Left cardiac atrium (tissue), 4 donors: ENCODE measurements around the gene SOD2. TPM values are rescaled to one million over a fixed set of nuclear protein-coding genes. Genes with fewer than 3 reads are reported as not detected.
"Not testable (repeated sequence)": the region's sequence is repeated elsewhere in the genome, so short reads cannot be mapped to it uniquely, and the experiment has no call there.

Source experiments
- ATAC-seq, 2 donors: fragments of 200-7000 bp; cut with Tn5 transposase; one replicate each; pipeline ENCODE4 v1.9.1; 2020; ENCODE audit warnings: mild to moderate bottlenecking in 2 of 2, moderate library complexity in 2 of 2
- DNase-seq: peaks from one replicate; pipeline ENCODE4 v3.0.0-alpha.2; 2020
- intact Hi-C, 2 donors: fragments of 100-400 bp; cut with DNase I; formaldehyde crosslinking; loops; one replicate each; pipeline versions ENCODE4 v1.14.1 to v1.15.1; 2022 to 2023
- total RNA-seq, 2 donors: library from RNA; stranded (reverse); fragmentation: NEBNext Ultra II Directional; extraction: Animal tissue kit (Norgen Biotek cat#: 25700); gene quantifications; one replicate each; pipeline ENCODE4 v1.2.1, GENCODE V29; 2021
- donor health status: DM: no; HTN: yes; CAD: no.
- donor health status: DM: no; HTN: yes; CAD: no; lungs with severe emphysema.
- donor health status: DM: yes; HTN: yes; CAD: no.
- donor health status: Dilated cardiomyopathy.

The SOD2 gene
- total RNA-seq, 2 donors from 2014 or later = 527 to 576 TPM

DNA sequence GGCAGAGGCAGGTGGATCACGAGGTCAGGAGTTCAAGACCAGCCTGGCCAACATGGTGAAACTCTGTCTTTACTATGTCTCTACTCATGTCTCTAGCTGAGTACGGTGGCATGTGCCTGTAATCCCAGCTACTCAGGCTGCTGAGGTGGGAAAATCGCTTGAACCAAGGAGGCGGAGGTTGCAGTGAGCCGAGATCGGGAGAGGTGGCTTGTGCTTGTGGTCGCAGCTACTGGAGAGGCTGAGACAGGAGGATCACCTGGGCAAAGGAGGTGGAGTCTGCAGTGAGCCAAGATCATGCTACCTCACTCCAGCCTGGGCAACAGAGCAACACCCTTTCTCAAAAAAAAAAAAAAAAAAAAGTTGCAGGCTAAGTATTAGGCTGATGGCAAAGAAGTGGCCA lies 26.2 kb upstream of the SOD2 start:
- ATAC-seq (no peak), DNase-seq (no peak)
- intact Hi-C loops = no loop called here

DNA sequence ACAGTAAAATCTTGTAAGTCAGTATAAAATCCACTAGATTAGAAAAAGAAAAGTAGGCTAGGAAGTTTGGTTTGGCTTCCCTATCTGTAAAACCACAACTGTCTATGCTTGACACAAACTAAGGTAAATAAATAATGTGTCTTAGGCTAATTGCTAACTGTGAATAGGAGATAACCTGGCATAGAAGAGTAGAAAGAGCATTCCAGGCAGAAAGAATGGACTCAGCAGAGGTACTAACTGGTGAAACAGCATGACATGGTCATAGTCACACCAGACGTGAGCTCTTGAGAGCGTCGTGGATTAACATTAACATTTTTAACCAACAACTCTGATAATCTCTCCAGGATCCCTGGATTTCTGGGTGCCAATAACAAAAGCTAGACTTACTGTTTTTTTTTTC lies 25.6 kb upstream of the SOD2 start:
- ATAC-seq (no peak), DNase-seq (no peak)
- intact Hi-C loops = no loop called here

DNA sequence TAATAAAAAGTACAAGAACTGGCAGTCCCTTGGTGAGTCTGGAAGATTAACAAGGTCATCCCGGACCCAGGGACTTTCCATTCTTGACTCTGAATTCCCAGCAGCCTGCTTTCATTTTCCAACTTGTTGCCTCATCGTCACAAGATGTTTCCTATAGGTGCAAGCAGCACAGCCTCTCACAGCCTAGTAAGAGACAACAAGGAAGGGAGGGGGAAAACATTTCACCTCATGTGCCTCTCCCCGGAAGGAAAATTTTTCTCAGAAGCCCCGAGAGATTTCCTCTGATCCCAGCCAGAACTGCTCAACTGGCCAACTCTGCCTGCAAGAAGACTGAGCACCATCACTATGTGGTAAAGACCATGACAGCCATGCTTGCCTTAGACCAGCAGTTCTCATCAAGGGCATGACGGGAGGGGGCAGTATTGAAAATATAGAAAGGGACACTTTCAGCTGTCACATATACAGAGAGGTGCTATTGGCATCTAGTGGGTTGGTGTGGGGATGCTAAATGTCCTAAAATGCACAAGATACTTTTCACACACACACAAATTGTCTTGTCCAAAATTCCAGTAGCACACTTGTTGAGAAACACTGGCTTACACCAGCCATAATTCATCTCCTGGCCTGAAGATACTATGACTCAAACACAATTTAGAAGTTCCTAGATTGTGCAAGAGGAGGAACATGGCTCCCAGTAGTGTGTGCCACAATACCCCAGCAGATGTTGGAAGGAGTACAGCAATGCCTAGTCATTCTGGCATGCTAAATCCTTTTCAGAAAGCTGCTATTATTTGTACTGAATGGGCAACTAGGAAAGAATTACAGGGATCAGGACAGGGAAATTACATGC lies 23.4 kb upstream of the SOD2 start:
- peak; percentile 92 to 97 for ATAC-seq
- no peak for DNase-seq
- intact Hi-C loops = no loop called here

DNA sequence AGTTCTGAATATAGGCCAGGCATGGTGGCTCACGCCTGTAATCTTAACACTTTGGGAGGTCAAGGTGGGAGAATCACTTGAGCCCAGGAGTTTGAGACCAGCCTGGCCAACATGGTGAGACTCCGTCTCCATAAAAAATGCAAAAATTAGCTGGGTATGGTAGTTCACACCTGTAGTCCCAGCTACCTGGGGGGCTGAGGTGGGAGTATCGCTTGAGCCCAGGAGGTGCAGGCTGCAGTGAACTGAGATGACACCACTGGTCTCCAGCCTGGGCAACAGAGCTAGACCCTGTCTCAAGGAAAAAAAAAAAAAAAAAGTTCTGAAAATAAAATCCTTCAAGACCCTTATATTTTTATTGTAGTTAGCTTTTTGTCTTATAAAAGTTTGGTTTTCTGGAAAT lies 22.6 kb upstream of the SOD2 start:
- ATAC-seq = no peak
- intact Hi-C loops = no loop called here

DNA sequence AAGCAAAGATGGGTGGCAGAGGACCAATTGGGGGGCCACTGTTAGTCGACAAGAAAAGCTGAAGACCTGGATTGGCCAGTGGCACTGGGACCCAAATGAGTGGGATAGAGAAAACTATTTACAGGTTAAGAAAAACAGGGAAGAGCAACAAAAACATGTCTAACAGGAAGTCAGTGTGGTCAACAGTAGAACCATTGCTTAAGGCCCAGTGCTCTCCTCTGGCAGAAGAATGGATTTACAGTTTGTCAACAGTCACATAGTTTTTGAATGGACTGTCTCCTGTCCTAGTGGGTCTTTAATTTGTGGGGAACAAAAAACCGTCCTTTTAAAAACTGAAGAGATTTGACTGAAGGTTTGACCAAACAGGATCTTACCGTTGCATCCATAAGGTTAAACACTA lies 22.1 kb upstream of the SOD2 start:
- no peak for DNase-seq
- intact Hi-C loops = no loop called here
- ATAC-seq = no peak

More for the DNA sequence above, 22.6 kb upstream of the SOD2 start:
- DNase-seq = no peak

DNA sequence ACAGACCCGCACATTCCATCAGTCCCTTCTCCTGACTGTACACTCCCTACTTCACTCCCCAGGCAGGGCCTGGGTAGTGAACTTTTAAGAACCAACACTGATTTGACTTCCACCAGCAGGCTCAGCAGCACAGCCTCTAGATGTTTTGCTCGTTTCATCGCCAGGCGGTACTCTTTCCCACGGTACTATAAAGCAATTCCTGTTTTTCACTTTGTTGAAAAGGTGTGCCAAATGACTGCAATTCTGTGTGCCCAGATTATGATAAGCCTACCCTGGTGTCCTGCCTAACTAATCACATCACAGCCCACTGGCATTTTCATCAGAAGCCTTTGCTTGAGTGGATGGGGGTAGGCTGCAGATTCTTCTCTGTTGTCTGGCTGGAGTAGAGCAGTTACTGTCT lies 21.4 kb upstream of the SOD2 start:
- intact Hi-C loops = no loop called here
- no peak for DNase-seq
- ATAC-seq = no peak

DNA sequence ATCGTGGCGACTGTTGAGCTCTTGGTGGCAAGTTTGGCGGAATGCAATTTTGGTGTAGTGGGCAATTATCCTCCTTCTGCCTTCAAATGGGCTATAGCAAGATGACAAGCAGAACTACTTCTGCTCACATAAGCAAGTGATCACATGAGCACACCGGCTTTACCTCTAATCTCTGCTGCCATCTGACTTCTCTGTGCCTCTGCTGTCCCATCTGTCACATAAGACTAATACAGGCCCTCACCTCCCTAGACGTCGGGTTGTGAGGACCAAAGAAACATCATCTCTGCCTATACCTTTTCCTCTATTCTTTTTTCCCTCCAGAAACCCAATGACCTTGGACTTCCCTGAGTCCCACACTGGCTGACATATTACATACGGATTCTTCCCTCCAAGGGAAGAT lies 20.9 kb upstream of the SOD2 start:
- intact Hi-C loops = no loop called here
- ATAC-seq = no peak

DNA sequence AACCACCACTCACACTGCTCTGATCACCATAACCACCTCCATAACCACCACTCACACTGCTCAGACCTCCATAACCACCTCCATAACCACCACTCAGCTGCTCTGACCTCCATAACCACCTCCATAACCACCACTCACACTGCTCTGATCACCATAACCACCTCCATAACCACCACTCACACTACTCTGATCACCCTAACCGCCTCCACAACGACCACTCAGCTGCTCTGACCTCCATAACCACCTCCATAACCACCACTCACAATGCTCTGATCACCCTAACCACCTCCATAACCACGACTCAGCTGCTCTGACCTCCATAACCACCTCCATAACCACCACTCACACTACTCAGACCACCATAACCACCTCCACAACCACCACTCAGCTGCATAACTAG lies 19.3 kb upstream of the SOD2 start:
- ATAC-seq, DNase-seq, intact Hi-C loops: not testable (repeated sequence)

More for the DNA sequence above, 20.9 kb upstream of the SOD2 start:
- DNase-seq = no peak

DNA sequence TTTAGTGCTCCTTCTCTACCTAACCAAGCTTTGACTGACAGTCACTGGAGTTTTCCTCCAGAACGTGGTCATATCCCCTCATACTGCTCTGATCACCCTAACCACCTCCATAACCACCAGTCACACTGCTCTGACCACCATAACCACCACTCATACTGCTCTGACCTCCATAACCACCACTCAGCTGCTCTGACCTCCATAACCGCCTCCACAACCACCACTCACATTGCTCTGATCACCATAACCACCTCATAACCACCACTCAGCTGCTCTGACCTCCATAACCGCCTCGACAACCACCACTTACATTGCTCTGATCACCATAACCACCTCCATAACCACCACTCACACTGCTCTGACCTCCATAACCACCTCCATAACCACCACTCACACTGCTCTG lies 17.6 kb upstream of the SOD2 start:
- DNase-seq, intact Hi-C loops, ATAC-seq: not testable (repeated sequence)

DNA sequence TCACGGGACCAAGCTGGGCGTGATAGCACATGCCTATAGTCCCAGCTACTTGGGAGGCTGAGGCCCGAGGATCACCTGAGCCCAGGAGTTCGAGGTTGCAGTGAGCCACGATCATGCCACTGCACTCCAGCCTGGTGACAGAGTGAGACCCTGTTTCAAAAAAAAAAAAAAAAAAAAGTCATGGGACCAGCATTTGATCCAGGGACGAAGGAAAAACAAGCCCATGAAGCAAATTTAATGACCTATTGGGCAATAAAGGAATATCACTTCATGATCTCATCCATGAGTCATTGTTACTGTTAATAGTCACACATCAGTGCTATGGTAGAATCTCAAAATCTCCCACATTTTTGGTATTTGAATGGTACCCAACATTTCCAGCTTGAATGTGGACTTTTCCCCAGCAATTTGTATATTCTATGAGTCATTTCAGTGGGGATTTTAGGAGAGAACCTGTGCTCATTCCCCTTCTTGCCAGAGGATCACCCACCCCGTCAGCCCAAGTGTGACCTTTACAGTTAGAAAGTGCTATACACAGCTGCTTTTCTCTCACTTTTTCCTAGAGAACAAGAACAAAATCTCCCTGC lies 8.5 kb upstream of the SOD2 start:
- intact Hi-C loops = no loop called here
- DNase-seq (no peak), ATAC-seq (peak; percentile 30 to 92)

DNA sequence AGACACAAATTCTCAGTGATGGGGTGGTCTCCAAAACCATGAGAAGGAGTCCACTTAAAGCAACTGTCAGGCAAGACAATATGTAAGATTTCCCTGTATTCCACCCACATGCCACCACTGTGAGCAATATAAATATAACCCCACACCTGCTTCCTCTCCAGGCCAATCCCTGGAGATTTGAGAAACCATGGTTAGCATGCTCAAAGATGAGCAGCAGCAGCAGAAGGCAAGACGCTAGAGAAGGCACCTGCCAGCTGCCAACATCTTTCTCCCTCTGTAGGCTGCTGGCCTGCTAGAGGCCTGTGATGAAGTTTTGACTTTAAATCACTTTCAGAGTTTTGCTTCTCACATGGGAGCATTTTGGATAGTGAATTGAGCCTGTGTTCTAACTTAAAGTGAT lies 7.9 kb upstream of the SOD2 start:
- intact Hi-C loops = no loop called here
- no peak for DNase-seq
- peak in 1 of 2 donors; percentile 5 for ATAC-seq

DNA sequence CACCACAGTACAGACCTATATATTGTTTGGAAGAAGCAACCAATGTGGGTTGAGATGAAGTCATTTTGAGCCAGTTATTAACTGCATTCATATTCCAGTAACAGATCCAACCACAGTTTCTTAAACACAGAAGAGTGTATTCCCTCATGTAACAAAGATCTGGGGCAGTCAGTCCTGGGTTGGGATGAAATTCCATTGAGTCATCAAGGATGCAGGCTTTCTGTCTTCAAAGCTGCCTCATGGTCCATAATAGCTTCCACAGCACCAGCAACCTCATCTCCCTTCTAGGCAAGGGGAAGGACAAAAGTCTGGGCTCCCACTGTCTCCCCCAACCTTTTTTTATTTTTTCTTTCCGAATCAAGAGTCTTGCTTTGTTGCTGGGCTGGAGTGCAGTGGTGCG lies 2.9 kb upstream of the SOD2 start:
- no peak for ATAC-seq
- intact Hi-C loops = no loop called here
- no peak for DNase-seq

DNA sequence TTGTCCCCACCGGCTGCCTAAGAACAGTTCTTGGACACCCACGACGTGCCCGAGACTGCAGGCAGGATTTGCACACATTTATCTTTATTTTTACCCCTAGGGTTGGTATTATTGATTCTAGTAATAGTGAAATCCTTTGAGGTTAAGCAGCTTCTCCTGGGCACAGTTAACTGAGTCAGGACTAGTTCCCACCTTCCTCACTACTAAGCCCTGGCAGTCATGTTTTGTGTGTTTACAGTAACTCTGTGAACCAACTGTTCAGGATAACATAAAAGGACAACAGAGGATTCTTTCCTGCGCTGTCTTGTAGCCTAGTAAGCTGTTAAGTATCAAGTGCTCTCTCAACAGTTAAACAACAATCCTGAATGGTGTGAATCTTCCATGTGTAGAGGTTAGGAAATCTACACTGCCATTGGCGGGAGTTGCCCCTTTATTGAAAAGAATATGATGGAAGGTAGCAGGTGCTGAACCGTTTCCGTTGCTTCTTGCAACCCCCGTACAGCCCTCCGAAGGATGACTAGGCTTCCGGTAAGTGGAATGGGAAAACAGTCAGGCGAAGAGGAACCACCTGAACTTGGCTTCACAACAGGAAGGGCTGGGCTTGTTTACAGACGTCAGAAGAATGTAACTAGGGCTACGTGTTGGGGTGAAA lies 979 bp upstream of the SOD2 start:
- peak in 1 of 2 donors; percentile 30 for ATAC-seq
- no peak for DNase-seq
- intact Hi-C loops = loop anchor here in 1 of 2 donors (1.0 to 2.0 kb wide), 2 partner anchors 33 to 95 kb away; partner anchors contain the start of genes TCP1 and WTAP

DNA sequence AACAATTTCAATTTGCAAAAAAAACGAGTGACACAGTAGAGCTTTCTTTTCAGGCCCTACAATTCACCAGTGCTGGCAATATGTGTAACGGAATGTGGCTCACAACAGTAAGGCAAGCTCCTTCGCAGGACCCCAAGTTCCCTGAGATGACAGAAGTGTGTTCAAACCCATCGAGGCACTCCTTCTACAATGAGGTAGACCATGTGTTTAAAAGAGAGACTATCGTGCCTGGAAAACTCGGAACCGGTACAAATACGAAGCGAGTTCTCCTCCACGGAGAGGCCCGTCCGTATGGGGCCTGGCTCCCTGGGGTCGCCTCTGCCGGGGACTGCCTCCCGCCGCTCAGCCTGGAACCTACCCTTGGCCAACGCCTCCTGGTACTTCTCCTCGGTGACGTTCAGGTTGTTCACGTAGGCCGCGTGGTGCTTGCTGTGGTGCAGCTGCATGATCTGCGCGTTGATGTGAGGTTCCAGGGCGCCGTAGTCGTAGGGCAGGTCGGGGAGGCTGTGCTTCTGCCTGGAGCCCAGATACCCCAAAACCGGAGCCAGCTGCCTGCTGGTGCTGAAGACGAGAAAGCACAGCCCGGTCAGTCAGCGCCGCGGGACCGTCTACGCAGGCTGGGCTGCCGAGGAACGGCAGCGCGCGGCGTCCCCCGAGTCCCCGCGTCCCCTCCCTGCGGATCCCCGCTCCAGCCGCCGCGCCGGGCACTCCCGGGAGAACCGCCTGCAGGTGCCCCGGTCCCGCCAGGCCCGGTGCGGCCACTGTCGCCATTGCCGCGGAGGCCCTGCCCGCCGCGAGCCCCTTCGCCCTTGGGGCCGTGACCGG lies 526 bp downstream of the SOD2 start:
- intact Hi-C loops = loop anchor here in 1 of 2 donors (2.0 kb wide), 1 partner anchor 96 kb away; the partner anchor contains the start of gene TCP1
- DNase-seq = peak; percentile 64
- peak; percentile 40 to 42 for ATAC-seq

DNA sequence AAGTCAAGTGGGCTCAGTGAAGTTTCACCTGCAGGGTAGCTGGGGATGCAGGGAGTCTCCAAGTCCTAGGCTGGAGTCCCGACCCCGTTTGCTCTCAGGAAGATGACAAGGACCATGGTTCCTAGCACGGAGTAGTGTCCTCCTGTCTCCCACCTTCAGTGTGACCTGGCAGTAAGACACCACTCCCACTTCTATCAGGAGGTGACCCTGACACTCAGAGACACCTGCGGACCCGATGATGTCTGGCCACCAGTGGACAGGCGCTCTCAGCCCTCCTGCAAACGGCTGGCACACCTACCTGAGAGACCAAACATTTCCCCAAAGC lies 1.1 kb downstream of the SOD2 start:
- ATAC-seq (no peak), DNase-seq (no peak)
- intact Hi-C loops = loop anchor here in 1 of 2 donors (2.0 kb wide), 1 partner anchor 97 kb away; the partner anchor contains the start of gene TCP1

DNA sequence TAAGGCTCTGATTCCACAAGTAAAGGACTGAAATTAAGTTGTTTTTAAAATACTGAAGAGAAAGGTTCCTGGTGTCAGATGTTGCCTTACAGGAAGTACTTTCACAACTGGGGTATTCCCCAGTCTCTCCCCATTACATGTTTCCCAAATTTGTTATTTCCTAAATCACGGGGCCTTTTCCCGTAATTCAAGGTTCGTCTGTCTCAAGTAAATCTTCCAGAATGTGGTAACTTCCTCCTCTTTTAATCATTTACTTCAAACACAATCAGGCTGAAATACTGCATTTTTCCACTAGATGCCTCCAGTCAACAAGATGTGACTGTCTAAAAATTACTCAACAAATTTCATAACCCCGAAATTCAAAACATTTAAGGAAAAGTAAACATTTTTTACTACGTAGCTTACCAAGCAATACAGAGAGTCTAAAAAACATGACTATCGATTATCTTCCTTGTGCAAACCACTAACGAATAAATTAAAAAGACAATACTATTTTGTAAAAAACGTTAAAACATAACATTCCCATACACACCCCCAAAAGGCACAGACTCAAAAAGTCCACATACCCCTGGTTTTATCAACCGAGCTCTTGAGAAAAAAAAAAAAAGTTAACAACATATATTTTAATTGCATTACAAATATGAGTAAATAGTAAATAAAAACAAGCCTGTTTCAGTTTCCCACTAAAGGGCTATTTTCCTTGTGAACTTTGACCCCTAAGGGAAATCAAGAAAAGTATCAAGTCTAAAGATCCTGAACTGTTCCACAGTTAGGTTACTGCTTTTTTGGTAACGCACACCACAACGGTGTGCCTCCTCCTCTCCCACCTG lies 1.7 kb downstream of the SOD2 start:
- intact Hi-C loops = no loop called here
- no peak for DNase-seq
- no peak for ATAC-seq

DNA sequence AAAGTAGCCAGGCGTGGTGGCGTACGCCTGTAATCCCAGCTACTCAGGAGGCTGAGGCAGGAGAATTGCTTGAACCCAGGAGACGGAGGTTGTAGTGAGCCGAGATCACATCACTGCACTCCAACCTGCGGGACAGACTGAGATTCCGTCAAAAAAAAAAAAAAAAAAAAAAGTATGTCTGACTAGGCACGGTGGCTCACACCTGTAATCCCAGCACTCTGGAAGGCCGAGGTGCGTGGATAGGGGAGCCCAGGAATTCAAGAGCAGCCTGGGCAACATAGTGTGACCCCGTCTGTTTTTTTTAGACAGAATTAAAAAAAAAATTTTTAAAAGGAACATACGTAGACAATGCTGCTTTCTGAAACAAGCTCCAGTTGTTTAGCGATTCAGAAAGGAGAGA lies 2.9 kb downstream of the SOD2 start:
- intact Hi-C loops, ATAC-seq, DNase-seq: not testable (repeated sequence)

DNA sequence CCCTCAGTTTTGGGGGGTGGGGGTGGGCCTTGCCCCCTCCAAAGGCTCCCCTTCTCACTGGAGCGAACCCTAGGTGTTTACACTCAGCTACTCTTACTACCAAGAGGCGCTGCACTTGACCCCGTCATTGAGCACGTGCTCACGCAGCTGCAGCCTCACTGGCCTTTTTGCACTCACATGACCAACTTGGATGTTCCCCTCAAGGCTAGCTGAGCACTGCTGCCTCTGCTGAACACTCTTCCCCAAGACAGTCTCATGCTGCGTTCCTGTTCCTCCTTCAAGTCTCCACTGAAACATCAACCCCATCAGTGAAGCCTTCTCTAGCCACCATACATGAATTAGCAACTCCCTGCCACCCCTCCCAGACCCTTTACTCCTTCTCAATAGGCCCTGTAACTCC lies 4.0 kb downstream of the SOD2 start:
- DNase-seq (no peak), ATAC-seq (no peak)
- intact Hi-C loops = no loop called here
